ENCODE results near the gene ZNF384.

DNA sequence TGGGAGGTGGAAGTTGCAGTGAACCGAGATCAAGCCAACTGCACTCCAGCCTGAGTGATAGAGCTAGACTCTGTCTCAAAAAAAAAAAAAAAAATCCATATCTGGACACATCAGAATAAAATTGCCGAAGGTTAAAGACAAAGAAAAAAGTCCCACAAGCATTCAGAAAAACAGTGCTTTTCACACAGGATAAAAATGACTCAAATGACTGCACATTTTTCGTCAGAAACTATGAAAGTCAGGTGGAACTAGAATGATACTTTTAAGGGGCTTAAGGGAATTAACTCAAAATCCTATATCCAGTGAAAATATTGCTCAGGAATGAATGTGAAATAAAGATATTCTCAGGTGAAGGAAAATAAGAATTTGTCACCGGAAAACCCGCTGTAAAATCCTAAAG, 47.6 kb upstream of the ZNF384 start:
- TF ChIP-seq CTCF (conservative IDR thresholded peaks at IDR 0.05; ENCODE audit: low read depth in 2 of 2) (no peak), EZH2phosphoT487 (IDR thresholded peaks at IDR 0.05; ENCODE audit: unreplicated experiment) (no peak), EZH2 (IDR thresholded peaks at IDR 0.05; ENCODE audit: low read depth, unreplicated experiment) (no peak), POLR2AphosphoS5 (IDR thresholded peaks at IDR 0.05; ENCODE audit: low read depth) (no peak), REST (IDR thresholded peaks at IDR 0.05; ENCODE audit: unreplicated experiment) (no peak), JUNB (IDR thresholded peaks at IDR 0.05; ENCODE audit: unreplicated experiment) (no peak), NANOG (IDR thresholded peaks at IDR 0.05; ENCODE audit: borderline replicate concordance) (no peak), STAT1 (IDR thresholded peaks at IDR 0.05; ENCODE audit: unreplicated experiment) (no peak), ZNF114 (CRISPR knock-in tag; IDR thresholded peaks at IDR 0.05) (no peak), ZNF462 (CRISPR knock-in tag; IDR thresholded peaks at IDR 0.05) (no peak), ZNF331 (CRISPR knock-in tag; IDR thresholded peaks at IDR 0.05; ENCODE audit: low read depth) (no peak)
- TF ChIP-seq, protein P1, sequence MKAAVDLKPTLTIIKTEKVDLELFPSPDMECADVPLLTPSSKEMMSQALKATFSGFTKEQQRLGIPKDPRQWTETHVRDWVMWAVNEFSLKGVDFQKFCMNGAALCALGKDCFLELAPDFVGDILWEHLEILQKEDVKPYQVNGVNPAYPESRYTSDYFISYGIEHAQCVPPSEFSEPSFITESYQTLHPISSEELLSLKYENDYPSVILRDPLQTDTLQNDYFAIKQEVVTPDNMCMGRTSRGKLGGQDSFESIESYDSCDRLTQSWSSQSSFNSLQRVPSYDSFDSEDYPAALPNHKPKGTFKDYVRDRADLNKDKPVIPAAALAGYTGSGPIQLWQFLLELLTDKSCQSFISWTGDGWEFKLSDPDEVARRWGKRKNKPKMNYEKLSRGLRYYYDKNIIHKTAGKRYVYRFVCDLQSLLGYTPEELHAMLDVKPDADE (IDR thresholded peaks at IDR 0.05) = no peak

Measured in GM23338 (cell line).